ENCODE results near the gene PTPRA.

PTPRA gene

GRCh38 chr20:2937902-2938301 is 64.6 kb downstream of the PTPRA start:
- DNase-seq: no peak

- DNase-seq: no peak
Measured at GRCh38 chr20:2942439-2942838, 69.2 kb downstream of the PTPRA start.

- DNase-seq: no peak
Measured at GRCh38 chr20:2946988-2947961, 74.0 kb downstream of the PTPRA start.

GRCh38 chr20:2948968-2949367 is 75.7 kb downstream of the PTPRA start:
- DNase-seq: no peak

GRCh38 chr20:2952766-2953165 is 79.5 kb downstream of the PTPRA start:
- DNase-seq: no peak

GRCh38 chr20:2955257-2955970 is 82.1 kb downstream of the PTPRA start:
- no peak for DNase-seq

- DNase-seq: no peak
Measured at GRCh38 chr20:2956480-2956879, 83.2 kb downstream of the PTPRA start.

GRCh38 chr20:2967841-2968240 is 94.6 kb downstream of the PTPRA start:
- DNase-seq: no peak

- no peak for DNase-seq
Measured at GRCh38 chr20:2972126-2972525, 98.8 kb downstream of the PTPRA start.

GRCh38 chr20:2973574-2973973 is 100.3 kb downstream of the PTPRA start:
- no peak for DNase-seq

GRCh38 chr20:2978519-2978918 is 105.2 kb downstream of the PTPRA start:
- no peak for DNase-seq

- no peak for DNase-seq
Measured at GRCh38 chr20:2981646-2982045, 108.4 kb downstream of the PTPRA start.

GRCh38 chr20:2983508-2983907 is 110.2 kb downstream of the PTPRA start:
- no peak for DNase-seq

GRCh38 chr20:2984028-2984501 is 110.8 kb downstream of the PTPRA start:
- no peak for DNase-seq

GRCh38 chr20:2984956-2985661 is 111.8 kb downstream of the PTPRA start:
- peak; percentile 19 for DNase-seq

- DNase-seq: peak; percentile 60
Measured at GRCh38 chr20:2986466-2986865, 113.2 kb downstream of the PTPRA start.

GRCh38 chr20:2987861-2988260 is 114.6 kb downstream of the PTPRA start:
- no peak for DNase-seq

GRCh38 chr20:2991532-2991931 is 118.3 kb downstream of the PTPRA start:
- DNase-seq: no peak

- no peak for DNase-seq
Measured at GRCh38 chr20:2993250-2993649, 120.0 kb downstream of the PTPRA start.

- no peak for DNase-seq
Measured at GRCh38 chr20:2995796-2996195, 122.5 kb downstream of the PTPRA start.

- no peak for DNase-seq
Measured at GRCh38 chr20:2998728-2999127, 125.4 kb downstream of the PTPRA start.

GRCh38 chr20:3000852-3001523 is 127.7 kb downstream of the PTPRA start:
- no peak for DNase-seq

- no peak for DNase-seq
Measured at GRCh38 chr20:3003416-3003815, 130.1 kb downstream of the PTPRA start.

Measured in activated naive CD4-positive, alpha-beta T cell treated with Interleukin-2 at 50 U/mL for 16 hours (primary cell).